Mucosa of stomach (tissue), 1 donor: ENCODE data around the gene SWAP70.
"Not testable (repeated sequence)": the region's sequence is repeated elsewhere in the genome, so short reads cannot be mapped to it uniquely, and the experiment has no call there.

Experiments used
- H3K27me3 ChIP-seq: one replicate; pipeline ENCODE4 v1.7.0; 2013; ENCODE audit warnings: mild to moderate bottlenecking, low read length; ENCODE audit not compliant: control insufficient read depth, insufficient read depth
- H3K36me3 ChIP-seq: one replicate; pipeline ENCODE4 v1.7.0; 2013; ENCODE audit warnings: low read length; ENCODE audit not compliant: control insufficient read depth, insufficient read depth
- H3K4me1 ChIP-seq: one replicate; pipeline ENCODE4 v1.7.0; 2013; ENCODE audit warnings: mild to moderate bottlenecking, low read length; ENCODE audit not compliant: control insufficient read depth, insufficient read depth
- H3K4me3 ChIP-seq: one replicate; pipeline ENCODE4 v1.7.0; 2013; ENCODE audit warnings: low read length
- H3K9ac ChIP-seq: one replicate; pipeline ENCODE4 v1.7.0; 2013; ENCODE audit warnings: mild to moderate bottlenecking, low read length, moderate library complexity
- H3K9me3 ChIP-seq: one replicate; pipeline ENCODE4 v1.7.0; 2013; ENCODE audit warnings: mild to moderate bottlenecking, low read length, moderate library complexity; ENCODE audit not compliant: control insufficient read depth
- donor health status: Pancreatic carcinoma.

SWAP70 gene

GRCh38 chr11:9700105-9700801, 36.4 kb downstream of the SWAP70 start:
- no peaks in the 10 kb centered on the region for H3K9me3 ChIP-seq
- no peak overlapping the region for H3K4me3 ChIP-seq
- H3K36me3 ChIP-seq: no peaks in the 10 kb centered on the region
- H3K4me1 ChIP-seq: no peaks in the 10 kb centered on the region
- no peak overlapping the region for H3K9ac ChIP-seq
- no peaks in the 10 kb centered on the region for H3K27me3 ChIP-seq

- Histone ChIP-seq H3K9me3 (no peaks in the 10 kb centered on the region), H3K36me3 (no peaks in the 10 kb centered on the region), H3K4me1 (no peaks in the 10 kb centered on the region), H3K27me3 (no peaks in the 10 kb centered on the region), H3K9ac (no peak overlapping the region), H3K4me3 (no peak overlapping the region)
Observed at GRCh38 chr11:9701799-9702198, 37.9 kb downstream of the SWAP70 start.

GRCh38 chr11:9703280-9703679, 39.4 kb downstream of the SWAP70 start:
- Histone ChIP-seq H3K4me1 (no peaks in the 10 kb centered on the region), H3K27me3 (no peaks in the 10 kb centered on the region), H3K36me3 (no peaks in the 10 kb centered on the region), H3K4me3 (no peak overlapping the region), H3K9ac (no peak overlapping the region), H3K9me3 (no peaks in the 10 kb centered on the region)

- Histone ChIP-seq H3K9me3 (no peaks in the 10 kb centered on the region), H3K9ac (no peak overlapping the region), H3K27me3 (no peaks in the 10 kb centered on the region), H3K4me1 (no peaks in the 10 kb centered on the region), H3K4me3 (no peak overlapping the region), H3K36me3 (no peaks in the 10 kb centered on the region)
Observed at GRCh38 chr11:9704037-9704436, 40.2 kb downstream of the SWAP70 start.

- H3K9ac ChIP-seq: no peak overlapping the region
- no peaks in the 10 kb centered on the region for H3K36me3 ChIP-seq
- no peaks in the 10 kb centered on the region for H3K9me3 ChIP-seq
- H3K27me3 ChIP-seq: no peaks in the 10 kb centered on the region
- H3K4me3 ChIP-seq: no peak overlapping the region
- H3K4me1 ChIP-seq: no peaks in the 10 kb centered on the region
Observed at GRCh38 chr11:9704620-9705019, 40.7 kb downstream of the SWAP70 start.

- H3K4me3 ChIP-seq, H3K4me1 ChIP-seq: not testable (repeated sequence)
Observed at GRCh38 chr11:9705361-9705760, 41.5 kb downstream of the SWAP70 start.

GRCh38 chr11:9708544-9708943, 44.7 kb downstream of the SWAP70 start:
- Histone ChIP-seq H3K4me1 (peaks cover 4% of the 10 kb centered on the region), H3K27me3 (no peaks in the 10 kb centered on the region), H3K9ac (no peak overlapping the region), H3K36me3 (no peaks in the 10 kb centered on the region), H3K9me3 (no peaks in the 10 kb centered on the region), H3K4me3 (no peak overlapping the region)

More at GRCh38 chr11:9705361-9705760, 41.5 kb downstream of the SWAP70 start:
- H3K9me3 ChIP-seq, H3K36me3 ChIP-seq, H3K9ac ChIP-seq, H3K27me3 ChIP-seq: not testable (repeated sequence)

GRCh38 chr11:9710223-9710622, 46.3 kb downstream of the SWAP70 start:
- no peak overlapping the region for H3K4me3 ChIP-seq
- peaks cover 4% of the 10 kb centered on the region for H3K4me1 ChIP-seq
- no peaks in the 10 kb centered on the region for H3K27me3 ChIP-seq
- H3K9me3 ChIP-seq: no peaks in the 10 kb centered on the region
- no peak overlapping the region for H3K9ac ChIP-seq
- no peaks in the 10 kb centered on the region for H3K36me3 ChIP-seq

- Histone ChIP-seq H3K27me3 (no peaks in the 10 kb centered on the region), H3K4me1 (peaks cover 4% of the 10 kb centered on the region), H3K4me3 (no peak overlapping the region), H3K9ac (no peak overlapping the region), H3K36me3 (no peaks in the 10 kb centered on the region), H3K9me3 (no peaks in the 10 kb centered on the region)
Observed at GRCh38 chr11:9710852-9711251, 47.0 kb downstream of the SWAP70 start.

GRCh38 chr11:9711454-9712307, 47.8 kb downstream of the SWAP70 start:
- H3K27me3 ChIP-seq: no peaks in the 10 kb centered on the region
- H3K9me3 ChIP-seq: no peaks in the 10 kb centered on the region
- no peaks in the 10 kb centered on the region for H3K36me3 ChIP-seq
- peaks cover 4% of the 10 kb centered on the region for H3K4me1 ChIP-seq
- H3K9ac ChIP-seq: no peak overlapping the region
- no peak overlapping the region for H3K4me3 ChIP-seq

- Histone ChIP-seq H3K27me3 (no peaks in the 10 kb centered on the region), H3K4me1 (peaks cover 15% of the 10 kb centered on the region), H3K9me3 (no peaks in the 10 kb centered on the region), H3K4me3 (no peak overlapping the region), H3K36me3 (no peaks in the 10 kb centered on the region), H3K9ac (no peak overlapping the region)
Observed at GRCh38 chr11:9714272-9714940, 50.5 kb downstream of the SWAP70 start.
